ENCODE measurements around the gene TMEM131L.

The TMEM131L gene

DNA sequence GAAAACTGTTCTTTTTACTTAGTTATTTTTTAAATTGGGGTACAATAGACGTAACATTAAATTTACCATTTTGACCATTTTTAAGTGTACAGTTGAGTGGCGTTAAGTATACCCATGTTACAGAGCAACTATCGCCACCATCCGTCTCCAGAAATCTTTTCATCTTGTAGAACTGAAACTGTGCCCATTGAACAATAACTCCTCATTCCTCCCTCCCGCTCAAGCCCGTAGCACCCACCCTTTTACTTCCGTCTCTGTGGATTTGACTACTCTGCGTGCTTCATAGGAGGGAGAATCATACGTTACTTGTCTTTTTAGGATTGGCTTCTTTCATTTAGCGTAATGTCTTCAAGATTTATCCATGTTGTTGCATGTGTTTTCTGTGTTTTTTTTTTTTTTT is 55.3 kb downstream of the TMEM131L start:
- no peak for DNase-seq (ENCODE audit: low spot score)

DNA sequence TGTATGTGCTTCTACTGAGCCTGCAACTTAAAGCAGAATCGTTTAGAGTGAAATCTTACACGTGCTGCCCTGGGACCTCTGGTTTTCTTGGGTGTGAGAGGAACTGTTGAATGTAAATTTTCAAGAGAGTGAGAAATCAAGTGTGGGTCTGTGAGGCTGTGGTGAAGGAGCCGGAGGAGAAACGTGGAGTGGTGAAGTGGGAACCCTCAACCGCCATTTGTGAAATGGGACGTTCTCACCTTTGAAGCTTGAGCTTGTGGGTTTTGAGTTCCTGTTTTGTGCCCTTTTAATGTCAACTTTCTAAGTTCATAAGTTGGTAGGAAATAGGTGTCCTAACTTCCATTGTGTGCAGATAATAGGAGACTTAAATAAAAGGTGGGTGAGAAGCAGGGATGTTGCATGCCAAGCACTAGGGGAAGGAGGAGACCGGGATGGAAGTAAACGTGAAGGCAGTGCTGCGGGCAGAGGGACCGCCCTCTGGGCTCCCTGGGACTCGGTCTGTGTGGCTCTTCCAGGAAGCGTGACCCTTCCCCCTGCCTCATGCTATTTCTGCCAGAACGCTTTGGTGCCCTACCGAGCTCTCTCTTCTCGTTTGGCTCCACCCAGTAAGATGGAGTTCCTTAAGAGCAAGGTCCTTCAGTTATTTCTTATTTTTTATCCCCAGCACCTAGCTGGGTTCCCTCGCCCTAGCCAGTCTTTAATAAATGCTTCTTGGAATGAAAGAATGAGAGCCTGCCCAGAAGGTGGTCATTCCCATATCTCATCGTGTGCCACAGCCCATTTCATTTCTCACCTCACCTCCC is 56.0 kb downstream of the TMEM131L start:
- DNase-seq (ENCODE audit: low spot score): no peak

DNA sequence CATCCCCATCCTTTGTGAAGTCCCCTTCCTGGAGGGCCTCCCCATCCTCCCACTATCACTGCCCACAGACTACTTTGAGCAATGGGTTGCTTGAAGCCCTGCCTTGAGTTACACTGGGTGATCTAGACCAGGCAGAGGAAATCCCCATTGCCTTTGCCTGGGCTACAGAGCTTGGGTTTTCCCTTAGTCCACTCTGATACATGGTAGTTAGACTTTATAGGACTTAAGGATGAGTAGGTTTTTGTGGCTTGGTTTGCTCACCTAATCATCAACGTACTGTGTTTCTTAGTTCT is 56.6 kb downstream of the TMEM131L start:
- no peak for DNase-seq (ENCODE audit: low spot score)

DNA sequence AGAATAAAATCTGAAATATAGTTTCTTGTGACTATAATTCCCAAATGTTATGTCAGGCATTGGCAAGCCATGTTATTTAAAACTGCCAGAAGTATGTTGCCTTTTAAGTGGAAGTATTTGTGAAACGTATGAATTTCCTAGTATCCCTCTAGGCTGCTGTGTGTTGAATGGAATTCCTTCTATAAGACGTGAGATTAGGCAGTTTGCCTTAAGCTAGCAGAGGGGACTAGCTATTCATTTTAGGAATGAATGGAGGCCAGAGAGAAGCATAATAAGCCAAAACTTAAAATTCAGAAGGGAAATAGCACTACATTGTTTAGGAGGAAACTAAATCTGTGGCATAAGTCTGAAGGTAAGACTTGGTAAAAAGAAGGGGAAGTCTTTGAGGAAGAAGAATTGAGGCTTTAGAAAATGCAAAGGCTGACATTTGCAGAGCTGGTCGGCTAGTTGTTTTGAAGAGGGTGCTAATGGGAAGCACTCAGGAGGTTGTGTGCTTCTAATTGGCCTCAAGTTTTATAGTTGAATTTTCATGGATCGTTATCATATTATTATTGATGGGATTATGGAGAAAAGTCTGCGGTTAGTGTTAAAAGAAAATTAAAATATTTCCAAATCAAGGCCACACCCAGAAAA is 57.1 kb downstream of the TMEM131L start:
- DNase-seq (ENCODE audit: low spot score): no peak

DNA sequence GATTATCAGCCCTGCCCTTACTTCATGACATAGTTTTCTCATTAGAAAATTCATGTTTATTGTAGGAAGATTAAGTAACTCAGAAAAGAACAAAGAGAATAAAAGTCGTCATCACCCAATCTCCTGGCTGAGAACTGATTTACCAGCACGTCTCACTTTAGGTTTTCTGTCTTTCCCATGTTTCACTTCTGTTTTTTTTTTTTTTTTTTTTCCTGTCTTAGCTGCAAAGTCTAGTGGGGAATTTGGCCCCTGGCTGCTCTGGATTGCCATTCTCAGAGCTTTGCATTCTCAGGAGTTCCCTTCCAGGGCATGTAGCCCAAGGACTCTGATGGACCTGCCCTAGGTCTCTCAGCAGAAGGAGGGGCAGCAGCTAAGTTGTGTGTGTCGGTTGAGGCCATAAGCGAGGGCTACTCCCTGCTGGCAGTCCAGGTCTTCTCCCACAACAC is 57.8 kb downstream of the TMEM131L start:
- DNase-seq (ENCODE audit: low spot score): no peak

DNA sequence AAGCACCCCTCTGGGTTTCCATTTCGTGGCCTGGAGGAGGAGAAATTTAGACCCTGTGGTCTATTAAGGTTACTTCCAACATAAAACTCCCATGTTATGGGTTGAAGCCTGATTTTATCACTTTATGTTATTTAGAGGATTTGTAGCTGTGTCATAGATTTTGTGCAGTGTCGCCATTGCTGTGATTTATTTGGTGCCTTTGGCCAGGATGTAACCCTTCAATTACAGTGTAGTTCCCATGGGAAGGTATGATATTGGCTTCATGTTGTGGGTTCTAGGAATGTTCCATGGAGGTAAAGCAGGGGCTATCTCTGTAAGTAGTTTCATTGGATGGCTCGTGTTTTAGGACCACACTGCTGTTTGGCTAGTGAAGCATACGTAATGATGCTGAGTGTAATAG is 58.5 kb downstream of the TMEM131L start:
- DNase-seq (ENCODE audit: low spot score): no peak

DNA sequence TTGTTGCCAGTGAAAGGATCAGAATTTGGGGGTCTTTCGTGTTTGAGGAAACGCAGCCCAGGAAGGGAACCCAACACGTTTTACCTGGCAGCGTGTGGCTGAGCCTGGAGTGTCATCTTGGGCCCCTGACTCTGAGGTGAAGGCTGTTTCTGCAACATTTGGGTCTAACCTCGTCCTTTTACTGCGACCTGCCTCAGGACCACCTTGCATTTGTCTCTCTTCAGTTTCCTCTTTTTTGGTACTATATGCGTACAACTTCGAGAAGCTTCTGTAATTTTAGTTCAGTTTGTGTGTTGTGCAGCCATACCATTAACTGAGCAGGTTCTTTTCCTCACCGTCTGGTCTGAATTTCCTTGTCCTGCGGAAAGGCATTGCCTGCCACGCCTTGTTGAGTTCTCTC is 61.5 kb downstream of the TMEM131L start:
- DNase-seq (ENCODE audit: low spot score): no peak

DNA sequence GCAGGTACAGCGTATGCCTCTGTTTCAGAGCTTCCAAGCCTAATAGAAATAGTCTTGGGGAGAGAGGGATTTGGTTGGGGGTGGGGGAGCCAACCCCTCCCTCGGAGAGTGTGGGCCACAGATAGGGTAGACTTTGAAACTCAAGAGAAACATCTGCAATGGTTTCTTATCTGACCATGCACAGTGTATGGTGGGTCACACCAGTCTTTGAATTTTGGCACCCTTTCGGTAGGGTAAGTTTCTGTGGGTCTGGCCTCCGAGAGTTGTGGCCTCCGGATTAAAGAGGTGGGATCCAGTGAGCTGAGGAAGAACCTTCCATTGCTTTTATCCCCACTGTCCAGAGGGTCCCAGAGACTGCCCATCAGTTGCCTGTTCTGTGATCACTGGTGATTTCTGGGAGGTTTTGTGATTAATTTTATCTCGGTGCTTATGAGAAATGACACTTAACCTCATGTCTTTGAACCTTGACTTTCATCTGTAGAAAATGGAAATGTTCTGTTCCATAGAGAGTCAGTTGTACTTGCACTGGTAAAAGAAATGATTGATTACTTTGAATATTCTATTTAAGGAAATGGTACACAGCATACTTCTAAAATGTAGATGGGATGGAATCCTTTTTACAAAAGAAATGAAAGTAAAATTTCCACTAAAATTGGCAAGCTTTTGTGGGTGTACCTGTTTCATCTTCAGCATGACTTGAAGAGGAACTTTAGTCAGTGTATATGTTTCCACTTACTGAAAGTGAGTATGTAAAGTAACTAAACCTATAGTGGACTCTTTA is 62.7 kb downstream of the TMEM131L start:
- no peak for DNase-seq (ENCODE audit: low spot score)

DNA sequence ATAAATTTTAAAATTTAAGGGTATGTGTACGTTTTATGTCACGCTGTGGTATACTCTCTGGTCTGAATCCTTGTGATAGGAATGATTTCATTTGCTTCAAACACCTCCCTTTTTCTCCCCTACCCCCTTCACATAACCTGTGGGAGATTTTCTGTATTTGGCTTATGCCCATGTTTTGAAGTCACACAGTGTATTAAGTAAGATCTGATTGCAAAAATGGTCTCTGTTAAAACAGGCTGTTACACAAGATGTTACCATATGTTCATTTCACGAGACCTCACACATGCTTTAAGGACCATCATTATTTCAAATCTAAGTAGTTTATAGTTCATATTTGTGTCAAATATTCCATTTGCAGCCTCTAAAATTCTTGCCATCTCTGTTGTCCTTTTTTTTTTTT is 63.5 kb downstream of the TMEM131L start:
- no peak for DNase-seq (ENCODE audit: low spot score)

DNA sequence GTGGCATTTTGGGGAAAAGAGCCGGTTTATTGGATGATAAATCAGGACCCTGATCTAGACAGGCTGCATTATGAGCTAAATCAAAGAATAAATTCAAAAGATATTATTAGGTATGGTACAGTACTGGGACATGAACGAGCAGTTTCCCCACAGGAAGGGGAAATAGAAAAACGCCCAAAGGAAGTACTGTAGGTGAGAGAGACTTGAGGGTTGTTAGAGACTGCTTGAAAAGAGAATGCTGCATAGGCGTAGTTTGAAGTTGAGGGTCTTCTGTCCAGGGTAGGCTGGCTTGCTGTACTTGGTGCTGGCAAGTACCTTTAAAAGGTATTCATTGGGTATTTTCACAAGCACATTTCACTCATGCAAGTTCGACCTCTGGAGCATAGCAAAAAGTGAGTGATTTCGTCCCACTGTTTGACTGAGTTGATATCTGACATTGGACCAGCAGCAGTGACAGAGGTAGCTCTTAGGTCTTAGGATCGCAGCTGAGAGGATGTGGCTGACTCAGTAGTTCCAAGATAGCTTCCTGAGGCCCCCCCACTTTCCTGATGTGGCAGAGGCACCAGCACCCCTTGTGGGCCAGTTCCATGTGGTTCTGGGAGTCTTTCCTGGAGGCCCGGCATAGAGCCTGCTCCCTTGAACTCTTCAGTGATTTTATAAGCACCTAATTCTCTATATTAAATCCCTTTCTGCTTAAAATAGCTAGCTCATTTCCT is 64.3 kb downstream of the TMEM131L start:
- no peak for DNase-seq (ENCODE audit: low spot score)

DNA sequence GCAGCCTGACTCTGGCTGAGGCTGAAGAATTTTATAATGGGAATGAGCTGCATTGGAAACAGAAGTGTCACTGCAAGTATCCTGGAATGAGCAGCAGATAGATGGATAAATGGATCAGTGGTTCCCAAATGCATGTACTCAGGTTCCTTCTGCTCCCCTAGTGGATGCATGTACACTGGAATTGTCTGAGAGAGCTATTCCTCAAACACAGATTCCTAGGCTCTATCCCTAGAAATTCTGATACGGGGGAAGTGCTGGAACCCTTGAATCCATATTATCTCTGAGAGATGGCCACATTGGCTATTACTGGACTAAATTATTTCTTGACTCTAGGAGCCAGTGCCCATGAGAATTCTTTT is 64.8 kb downstream of the TMEM131L start:
- DNase-seq (ENCODE audit: low spot score): no peak

DNA sequence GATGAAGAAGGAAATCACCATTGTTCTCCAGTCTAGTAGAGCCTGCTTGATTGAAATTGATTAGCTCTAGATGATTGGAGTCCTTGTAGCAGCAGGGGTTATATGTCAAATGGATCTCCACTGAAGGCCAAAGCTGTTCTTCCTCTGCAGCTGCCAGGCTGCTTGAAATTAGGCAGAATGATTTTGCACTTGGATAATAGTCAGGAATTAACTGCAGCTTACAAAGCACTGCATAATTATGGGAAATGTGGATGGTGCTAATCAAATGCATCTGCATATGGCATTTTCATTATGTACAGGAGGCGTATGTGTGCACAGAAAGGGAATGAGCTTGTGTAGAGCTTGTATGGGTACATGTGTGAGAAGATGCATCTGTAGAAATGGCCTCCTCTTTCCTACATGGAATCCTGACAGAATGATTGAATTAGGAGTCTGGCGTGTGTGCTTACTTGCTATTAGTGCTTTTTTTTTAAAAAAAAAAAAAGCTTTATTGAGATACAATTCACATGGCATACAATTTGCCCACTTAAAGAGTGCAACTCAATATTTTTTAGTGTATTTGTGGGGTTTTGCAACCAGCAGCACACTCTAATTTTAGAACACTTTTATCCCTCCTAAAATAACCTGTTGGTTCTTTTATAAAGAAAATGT is 65.9 kb downstream of the TMEM131L start:
- no peak for DNase-seq (ENCODE audit: low spot score)

DNA sequence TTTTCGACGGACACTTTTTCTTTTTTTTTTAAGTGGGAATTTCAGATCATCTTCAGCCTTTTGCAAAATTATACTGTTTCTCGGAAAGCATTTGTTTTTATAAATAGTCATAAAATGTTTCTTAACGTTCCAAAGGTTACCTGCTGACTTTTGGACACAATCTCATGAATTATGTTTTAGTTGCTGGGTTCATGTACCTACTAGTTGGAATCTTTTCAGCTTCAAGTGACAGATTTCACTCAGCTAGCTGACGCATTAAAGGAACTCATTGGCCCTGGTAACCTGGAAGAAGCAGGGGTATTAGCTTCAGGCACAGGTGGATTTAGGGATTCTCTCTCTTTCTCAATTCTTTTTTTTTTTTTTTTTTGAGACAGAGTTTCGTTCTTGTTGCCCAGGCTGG is 66.5 kb downstream of the TMEM131L start:
- no peak for DNase-seq (ENCODE audit: low spot score)

DNA sequence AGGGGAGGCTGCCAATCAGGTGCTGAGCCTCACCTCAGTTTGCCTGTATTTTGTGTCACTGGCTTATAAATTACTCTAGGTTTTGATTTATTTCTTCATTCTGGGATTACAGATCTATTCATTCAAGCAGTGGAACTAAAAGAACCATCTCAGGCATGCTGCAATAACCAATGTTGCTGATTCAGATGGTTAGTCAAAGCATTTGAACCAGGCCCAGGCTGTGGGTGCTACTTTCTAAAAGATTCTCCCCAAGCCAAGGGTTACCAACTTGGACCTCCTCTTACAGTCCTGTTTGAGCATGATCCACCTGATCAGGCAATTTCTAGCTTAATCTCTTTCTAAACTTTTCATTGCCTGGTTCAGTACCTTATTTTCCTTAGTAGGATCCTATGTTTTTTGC is 67.2 kb downstream of the TMEM131L start:
- DNase-seq (ENCODE audit: low spot score): no peak

DNA sequence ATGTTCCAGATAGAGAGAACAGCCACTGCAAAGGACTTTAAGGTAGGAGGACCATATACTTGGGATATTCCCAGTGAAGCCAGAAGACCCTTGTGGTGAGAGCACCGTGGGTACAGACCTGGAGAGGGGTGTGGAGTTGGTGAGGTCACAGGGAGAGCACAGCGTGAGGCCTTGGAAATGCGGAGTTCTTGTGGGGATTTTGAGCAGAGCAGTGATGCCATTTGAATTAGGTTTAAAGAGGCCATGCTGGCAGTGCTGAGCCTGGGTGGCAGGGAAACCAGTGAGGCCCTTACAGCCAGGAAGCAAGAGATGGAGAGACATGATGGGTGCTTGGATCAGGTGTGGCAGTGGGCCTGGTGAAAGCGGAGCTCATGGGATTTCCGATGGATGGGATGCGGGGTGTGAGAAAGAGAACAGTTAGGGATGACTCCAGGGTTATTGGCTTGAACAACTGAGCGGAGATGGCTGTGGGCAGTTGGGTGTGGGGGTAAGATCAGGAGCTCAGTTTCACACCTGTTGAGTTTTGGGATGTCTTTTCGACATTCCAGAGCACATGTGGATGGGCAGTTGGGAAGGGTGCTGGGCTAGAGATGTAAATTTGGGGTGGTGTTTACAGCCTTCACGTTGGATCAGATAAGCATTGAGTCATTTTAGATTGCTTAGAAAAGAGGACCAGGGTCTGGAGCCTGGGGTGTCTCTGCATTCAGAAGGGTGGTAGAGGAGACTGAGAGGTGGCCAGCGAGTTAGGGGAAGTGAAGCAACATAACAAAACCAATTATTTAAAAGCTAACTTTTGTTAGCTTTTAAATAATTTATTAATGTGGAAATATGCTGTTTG is 68.9 kb downstream of the TMEM131L start:
- no peak for DNase-seq (ENCODE audit: low spot score)

DNA sequence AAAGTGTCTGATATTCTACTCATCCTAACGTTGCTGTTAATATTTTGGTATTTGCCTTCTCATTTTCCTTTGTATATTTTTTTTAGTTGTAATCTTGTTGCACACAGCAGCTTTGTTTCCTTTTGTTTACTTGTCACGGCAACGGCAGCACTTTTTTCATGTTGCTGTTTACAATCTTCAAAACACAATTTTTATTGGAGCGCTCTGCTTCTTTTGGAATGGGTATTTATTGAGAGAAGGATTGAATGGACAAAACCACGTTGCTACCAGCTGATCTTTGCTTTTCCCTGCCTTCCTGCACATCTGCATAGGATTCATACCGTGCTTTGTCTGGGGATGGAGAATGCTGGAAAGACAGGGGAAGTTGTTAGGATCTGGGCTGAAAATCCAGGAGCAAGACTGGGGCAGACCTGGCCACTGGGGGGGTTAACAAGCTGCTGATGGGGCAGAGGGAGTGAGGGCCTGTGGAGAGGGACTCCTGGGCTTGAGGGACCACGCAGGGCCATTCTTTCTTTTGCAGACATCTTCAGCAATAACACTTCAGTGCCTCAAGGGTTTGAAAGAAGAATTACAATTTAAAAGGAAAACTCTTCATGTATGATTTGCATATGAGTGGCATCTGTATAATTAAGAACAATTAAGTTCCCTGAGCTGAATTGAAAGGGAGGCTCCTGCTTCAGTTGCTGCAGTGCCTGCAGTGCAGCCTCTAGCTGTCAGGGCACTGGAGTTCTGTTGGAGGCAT is 69.8 kb downstream of the TMEM131L start:
- DNase-seq (ENCODE audit: low spot score): no peak

DNA sequence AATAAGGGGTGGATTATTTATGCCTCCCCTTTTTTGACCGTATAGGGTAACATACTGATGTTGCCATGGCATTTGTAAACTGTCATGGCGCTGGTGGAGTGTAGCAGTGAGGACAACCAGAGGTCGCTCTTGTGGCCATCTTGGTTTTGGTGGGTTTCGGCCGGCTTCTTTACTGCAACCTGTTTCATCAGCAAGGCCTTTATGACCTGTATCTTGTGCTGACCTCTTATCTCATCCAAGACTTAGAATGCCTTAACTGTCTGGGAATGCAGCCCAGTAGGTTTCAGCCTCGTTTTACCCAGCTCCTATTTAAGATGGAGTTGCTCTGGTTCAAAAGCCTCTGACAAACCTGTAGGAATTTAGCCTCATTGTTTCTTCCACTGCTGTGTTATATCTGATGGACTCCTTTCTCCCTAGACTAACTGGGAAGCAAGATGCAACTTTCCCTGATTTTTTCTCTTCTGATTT is 71.4 kb downstream of the TMEM131L start:
- DNase-seq (ENCODE audit: low spot score): no peak

DNA sequence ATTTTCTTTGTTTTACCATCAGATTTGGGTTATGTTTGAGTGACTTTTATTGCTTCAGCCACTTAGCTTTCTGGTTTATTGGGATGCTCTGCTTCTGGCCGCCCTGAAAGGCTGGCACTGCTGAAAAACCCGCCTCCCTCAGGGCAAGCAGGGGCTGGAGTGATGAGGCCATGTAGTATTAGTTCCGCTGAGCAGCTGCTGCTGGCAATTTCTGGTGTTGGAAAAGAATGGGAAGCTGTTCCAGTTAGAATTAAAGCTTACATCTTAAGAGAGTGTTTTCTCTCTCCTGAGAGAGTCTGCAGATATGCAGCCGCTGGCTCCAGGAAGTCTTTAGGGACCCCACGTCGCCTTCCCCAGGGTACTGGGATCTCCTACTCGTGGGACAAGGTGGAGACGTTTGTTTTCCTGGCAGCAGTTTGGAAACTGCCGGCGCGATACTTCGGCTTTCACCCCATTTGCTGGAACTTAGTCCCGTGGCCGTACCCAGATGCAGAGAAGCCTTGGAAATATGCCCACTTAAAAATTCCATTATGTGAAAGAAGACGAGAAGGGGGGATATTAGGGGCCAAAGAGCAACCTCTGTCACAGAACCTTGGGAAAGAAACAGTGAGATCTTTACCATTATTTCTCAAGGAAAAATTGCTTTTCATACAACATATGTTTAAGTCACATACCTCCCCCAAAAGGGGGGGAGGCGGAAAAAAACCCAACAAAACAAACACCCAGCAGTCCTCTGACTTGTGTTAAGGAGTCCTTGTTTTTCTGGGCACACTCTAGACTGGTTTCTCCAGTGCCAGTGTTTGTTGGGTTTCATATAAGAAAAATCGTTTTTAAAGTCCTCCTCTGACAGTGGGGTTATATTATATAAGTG is 72.6 kb downstream of the TMEM131L start:
- no peak for DNase-seq (ENCODE audit: low spot score)

DNA sequence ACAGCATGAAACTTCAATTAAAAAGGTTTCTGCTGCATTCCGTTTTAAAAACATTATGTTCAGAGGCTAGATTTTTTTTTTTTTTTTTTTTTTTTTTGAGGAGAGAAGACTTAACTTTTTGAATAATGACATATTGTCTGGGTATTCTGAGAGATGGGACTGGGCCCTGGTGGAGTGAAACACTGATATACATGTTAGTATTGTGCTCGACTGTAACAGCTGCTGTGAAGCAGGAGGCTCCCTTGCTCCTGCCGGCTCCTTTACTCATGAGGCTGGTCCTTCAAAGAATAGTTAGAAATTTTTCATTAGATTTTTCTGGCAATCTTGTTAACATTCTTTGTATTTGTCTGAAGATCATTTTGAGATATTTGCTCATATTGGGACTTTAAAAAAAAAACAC is 73.3 kb downstream of the TMEM131L start:
- DNase-seq (ENCODE audit: low spot score): no peak

All from cerebellar cortex (tissue), 1 donor.